Peyer's patch (tissue), 4 donors: ENCODE results near the gene ST7. TPM values are rescaled to one million over a fixed set of nuclear protein-coding genes. Genes with fewer than 3 reads are reported as not detected.

Experiments used
- DNase-seq, 3 donors: peaks; one replicate each; pipeline ENCODE4 v3.0.0-alpha.2; 2017 to 2019
- H3K27ac ChIP-seq, 4 donors: fragments of 200-600 bp; sonication (generic); one replicate each; pipeline ENCODE4 v1.5.1; 2016 to 2019
- H3K27me3 ChIP-seq, 2 donors: fragments of 200-600 bp; sonication (generic); one replicate each; pipeline ENCODE4 v1.5.1; 2019
- H3K36me3 ChIP-seq, 3 donors: fragments of 200-600 bp; sonication (generic); one replicate each; pipeline ENCODE4 v1.5.1; 2016 to 2019
- H3K4me1 ChIP-seq, 4 donors: fragments of 200-600 bp; sonication (generic); one replicate each; pipeline ENCODE4 v1.5.1; 2016 to 2019
- H3K4me3 ChIP-seq, 4 donors: fragments of 200-600 bp; sonication (generic); 1 replicate in 3 of 4; 2 replicates in 1 of 4; pipeline ENCODE4 v1.5.1; 2016 to 2019; ENCODE audit warnings: mild to moderate bottlenecking in 1 of 4
- H3K9me3 ChIP-seq, 4 donors: fragments of 200-600 bp; sonication (generic); one replicate each; pipeline ENCODE4 v1.5.1; 2016 to 2019; ENCODE audit warnings: mild to moderate bottlenecking in 1 of 4
- CTCF ChIP-seq, 6 experiments: fragments of 450-650 bp in 4 of 6; fragments of 200-600 bp in 2 of 6; sonication (generic) in 1 of 6; IDR thresholded peaks; one replicate each; pipeline ENCODE4 v1.5.1; 2017 to 2019; ENCODE audit warnings: antibody characterized with exemption in 6 of 6, mild to moderate bottlenecking in 3 of 6, moderate library complexity in 1 of 6
- POLR2A ChIP-seq, 2 donors: fragments of 450-650 bp; IDR thresholded peaks; one replicate each; pipeline ENCODE4 v1.5.1; 2017; ENCODE audit warnings: antibody characterized with exemption in 2 of 2, mild to moderate bottlenecking in 2 of 2, moderate library complexity in 2 of 2
- total RNA-seq, 4 donors: library from RNA; depleted of rRNA; stranded (reverse); fragments of >200 nt; gene quantifications; one replicate each; pipeline ENCODE4 v1.1.0, GENCODE V29; 2016

The ST7 gene
- total RNA-seq, 4 donors from 2014 or later = 26.8 to 39.6 (median 29.8) TPM

GRCh38 chr7:117216010-117216409, 262.7 kb downstream of the ST7 start:
- DNase-seq = no peak
- no peak for TF ChIP-seq CTCF (IDR thresholded peaks at IDR 0.05)
- no peak for TF ChIP-seq POLR2A (IDR thresholded peaks at IDR 0.05)
- H3K36me3 ChIP-seq = peaks cover 0 to 7% (median 0%) of the 10 kb centered on the region in 3 donors
- H3K9me3 ChIP-seq = no peaks in the 10 kb centered on the region
- H3K27me3 ChIP-seq = no peaks in the 10 kb centered on the region
- no peak overlapping the region for H3K4me3 ChIP-seq
- H3K27ac ChIP-seq = no peak overlapping the region
- H3K4me1 ChIP-seq = no peaks in the 10 kb centered on the region

- Histone ChIP-seq H3K27ac (no peak overlapping the region), H3K9me3 (no peaks in the 10 kb centered on the region), H3K36me3 (peaks cover 0 to 7% (median 0%) of the 10 kb centered on the region in 3 donors), H3K27me3 (no peaks in the 10 kb centered on the region), H3K4me3 (no peak overlapping the region), H3K4me1 (no peaks in the 10 kb centered on the region)
- TF ChIP-seq CTCF (IDR thresholded peaks at IDR 0.05) (no peak), POLR2A (IDR thresholded peaks at IDR 0.05) (no peak)
- no peak for DNase-seq
These were observed 263.3 kb downstream of the ST7 start for GRCh38 chr7:117216436-117217069.

- no peak for DNase-seq
- H3K27ac ChIP-seq = no peak overlapping the region
- no peak for TF ChIP-seq POLR2A (IDR thresholded peaks at IDR 0.05)
- no peak for TF ChIP-seq CTCF (IDR thresholded peaks at IDR 0.05)
- no peaks in the 10 kb centered on the region for H3K4me1 ChIP-seq
- no peaks in the 10 kb centered on the region for H3K9me3 ChIP-seq
- H3K4me3 ChIP-seq = no peak overlapping the region
- H3K36me3 ChIP-seq = peaks cover 0 to 7% (median 0%) of the 10 kb centered on the region in 3 donors
- no peaks in the 10 kb centered on the region for H3K27me3 ChIP-seq
These were observed 264.1 kb downstream of the ST7 start for GRCh38 chr7:117217106-117218035.

GRCh38 chr7:117218700-117219099, 265.4 kb downstream of the ST7 start:
- no peak for TF ChIP-seq POLR2A (IDR thresholded peaks at IDR 0.05)
- Histone ChIP-seq H3K36me3 (peaks cover 0 to 7% (median 0%) of the 10 kb centered on the region in 3 donors), H3K27me3 (no peaks in the 10 kb centered on the region), H3K27ac (no peak overlapping the region), H3K4me3 (no peak overlapping the region), H3K9me3 (no peaks in the 10 kb centered on the region), H3K4me1 (no peaks in the 10 kb centered on the region)
- DNase-seq = no peak

- Histone ChIP-seq H3K4me3 (no peak overlapping the region), H3K4me1 (no peaks in the 10 kb centered on the region), H3K27me3 (no peaks in the 10 kb centered on the region), H3K27ac (no peak overlapping the region), H3K9me3 (no peaks in the 10 kb centered on the region), H3K36me3 (peaks cover 0 to 7% (median 0%) of the 10 kb centered on the region in 3 donors)
- DNase-seq = no peak
- no peak for TF ChIP-seq CTCF (IDR thresholded peaks at IDR 0.05)
- no peak for TF ChIP-seq POLR2A (IDR thresholded peaks at IDR 0.05)
These were observed 266.2 kb downstream of the ST7 start for GRCh38 chr7:117219485-117219884.

GRCh38 chr7:117220836-117221235, 267.5 kb downstream of the ST7 start:
- H3K27me3 ChIP-seq = no peaks in the 10 kb centered on the region
- H3K9me3 ChIP-seq = no peaks in the 10 kb centered on the region
- TF ChIP-seq POLR2A (IDR thresholded peaks at IDR 0.05) = no peak
- TF ChIP-seq CTCF (IDR thresholded peaks at IDR 0.05) = no peak
- no peak overlapping the region for H3K4me3 ChIP-seq
- H3K36me3 ChIP-seq = peaks cover 0 to 7% (median 0%) of the 10 kb centered on the region in 3 donors
- H3K27ac ChIP-seq = no peak overlapping the region
- no peak for DNase-seq
- H3K4me1 ChIP-seq = no peaks in the 10 kb centered on the region
